GM18867 (cell line): ENCODE results near the gene SLC5A11.
"Not testable (repeated sequence)": the region's sequence is repeated elsewhere in the genome, so short reads cannot be mapped to it uniquely, and the experiment has no call there.

Experiments
- ATAC-seq: cut with Tn5 transposase; IDR thresholded peaks from one replicate; pipeline ENCODE4 v1.9.1; 2021; ENCODE audit warnings: mild to moderate bottlenecking, moderate library complexity; ENCODE audit not compliant: unreplicated experiment

The SLC5A11 gene

GRCh38 chr16:24845726-24846547, at the start of gene SLC5A11:
Gene SLC5A11 (plus strand): TSS chr16:24845963. CDS start chr16:24858644, 12,681 bp downstream.
- no peak for ATAC-seq

GRCh38 chr16:24800586-24800985, 45.2 kb upstream of the SLC5A11 start:
- ATAC-seq = no peak

GRCh38 chr16:24801761-24802302, 43.9 kb upstream of the SLC5A11 start:
- ATAC-seq = no peak

- ATAC-seq = no peak
Measured at GRCh38 chr16:24805484-24805883, 40.3 kb upstream of the SLC5A11 start.

GRCh38 chr16:24807301-24807700, 38.5 kb upstream of the SLC5A11 start:
- no peak for ATAC-seq

- no peak for ATAC-seq
Measured at GRCh38 chr16:24810951-24811843, 34.6 kb upstream of the SLC5A11 start.

- not testable (repeated sequence) for ATAC-seq
Measured at GRCh38 chr16:24812813-24813212, 33.0 kb upstream of the SLC5A11 start.

GRCh38 chr16:24815021-24815420, 30.7 kb upstream of the SLC5A11 start:
- no peak for ATAC-seq

GRCh38 chr16:24816688-24817087, 29.1 kb upstream of the SLC5A11 start:
- no peak for ATAC-seq

GRCh38 chr16:24819462-24820040, 26.2 kb upstream of the SLC5A11 start:
- no peak for ATAC-seq

GRCh38 chr16:24820522-24820921, 25.2 kb upstream of the SLC5A11 start:
- no peak for ATAC-seq

- ATAC-seq = no peak
Measured at GRCh38 chr16:24821129-24821528, 24.6 kb upstream of the SLC5A11 start.

GRCh38 chr16:24822542-24822941, 23.2 kb upstream of the SLC5A11 start:
- ATAC-seq = no peak

- no peak for ATAC-seq
Measured at GRCh38 chr16:24822974-24823373, 22.8 kb upstream of the SLC5A11 start.

GRCh38 chr16:24825696-24826095, 20.1 kb upstream of the SLC5A11 start:
- no peak for ATAC-seq

- ATAC-seq = no peak
Measured at GRCh38 chr16:24826096-24826690, 19.6 kb upstream of the SLC5A11 start.

- no peak for ATAC-seq
Measured at GRCh38 chr16:24826817-24827566, 18.8 kb upstream of the SLC5A11 start.

GRCh38 chr16:24829153-24829552, 16.6 kb upstream of the SLC5A11 start:
- no peak for ATAC-seq

GRCh38 chr16:24833352-24833751, 12.4 kb upstream of the SLC5A11 start:
- no peak for ATAC-seq
